NCI-H187 treated with DMSO at 0.1 percent for 48 hours (cell line): Measurements from ENCODE around the gene YPEL2.

Experiments
- DNase-seq: peaks from one replicate; lab custom pipeline; 2025; lab: John Stamatoyannopoulos, UW

Gene YPEL2

DNA sequence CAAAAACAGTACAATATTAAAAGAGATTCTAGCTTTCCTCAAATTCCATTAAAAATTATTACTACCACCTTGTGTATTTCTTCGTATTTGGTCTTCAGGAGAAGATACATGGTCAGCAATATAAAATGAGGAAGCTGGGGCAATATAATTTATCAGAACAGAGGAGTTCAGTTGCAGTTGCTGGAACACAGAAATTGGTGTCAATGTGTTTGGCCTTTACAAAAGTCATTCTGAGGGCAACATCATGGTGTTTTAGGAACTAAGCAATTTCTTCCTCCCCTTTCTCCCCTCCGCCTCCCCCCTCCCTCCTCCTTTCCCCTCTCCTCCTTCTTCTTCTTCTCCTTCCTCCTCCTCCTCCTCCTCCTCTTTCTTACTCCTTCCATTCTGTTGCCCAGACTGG, 102.1 kb downstream of the YPEL2 start:
- DNase-seq: no peak

DNA sequence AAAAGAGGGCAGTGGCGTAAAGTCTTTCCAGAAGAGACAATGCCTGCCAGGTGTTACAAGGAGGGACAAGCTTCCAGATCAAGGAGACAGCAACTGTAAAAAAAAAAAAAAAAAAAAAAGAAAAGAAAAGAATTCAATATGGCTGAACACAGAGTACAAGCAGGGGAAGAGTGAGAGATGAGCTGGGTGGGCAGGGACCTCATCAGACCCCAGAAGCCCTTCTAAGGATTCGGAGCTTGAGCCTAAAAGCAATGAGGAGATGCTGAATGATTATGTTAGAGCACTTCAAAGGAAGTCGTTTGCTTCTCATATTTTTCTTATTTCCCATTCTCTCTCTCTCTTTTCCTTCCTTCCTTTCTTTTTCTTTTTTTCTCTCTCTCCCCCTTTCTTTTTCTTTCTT, 103.0 kb downstream of the YPEL2 start:
- no peak for DNase-seq

DNA sequence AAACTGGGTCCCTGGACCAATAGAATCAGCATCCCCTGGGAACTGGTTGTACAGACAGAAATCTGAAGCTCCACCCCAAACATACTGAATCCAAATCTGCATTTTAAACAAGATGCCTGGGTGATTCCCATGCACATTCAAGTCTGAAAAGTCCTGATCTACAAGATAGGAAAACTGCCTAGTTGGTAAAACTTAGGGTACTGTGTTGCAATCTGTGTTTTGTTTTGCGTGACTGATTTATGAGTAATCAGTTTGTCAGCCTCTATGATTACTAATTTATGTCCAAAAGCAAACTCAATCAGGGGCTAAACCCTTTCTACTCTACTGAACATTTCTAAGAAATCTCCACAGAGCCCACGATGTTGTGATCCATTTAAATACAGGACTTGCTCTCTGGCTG, 103.8 kb downstream of the YPEL2 start:
- no peak for DNase-seq

DNA sequence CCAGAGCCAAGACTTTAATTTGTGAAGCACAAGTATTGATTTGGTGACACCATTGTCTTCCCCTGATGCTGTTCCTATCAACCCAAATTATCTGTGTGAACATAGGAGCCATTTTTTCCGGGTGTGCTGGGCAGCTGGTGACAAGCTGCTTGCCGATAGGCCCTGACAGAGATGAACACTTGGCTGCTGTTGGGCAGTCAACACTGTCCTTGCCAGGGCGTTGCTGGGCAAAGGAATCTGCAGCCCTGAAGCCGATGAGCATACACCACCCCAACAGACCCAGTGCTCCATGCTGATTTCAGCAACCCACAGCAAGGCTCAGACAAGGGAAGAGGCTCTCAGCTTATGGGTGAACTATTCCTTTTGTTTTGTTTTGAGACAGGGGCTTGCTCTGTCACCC, 105.4 kb downstream of the YPEL2 start:
- DNase-seq: no peak

DNA sequence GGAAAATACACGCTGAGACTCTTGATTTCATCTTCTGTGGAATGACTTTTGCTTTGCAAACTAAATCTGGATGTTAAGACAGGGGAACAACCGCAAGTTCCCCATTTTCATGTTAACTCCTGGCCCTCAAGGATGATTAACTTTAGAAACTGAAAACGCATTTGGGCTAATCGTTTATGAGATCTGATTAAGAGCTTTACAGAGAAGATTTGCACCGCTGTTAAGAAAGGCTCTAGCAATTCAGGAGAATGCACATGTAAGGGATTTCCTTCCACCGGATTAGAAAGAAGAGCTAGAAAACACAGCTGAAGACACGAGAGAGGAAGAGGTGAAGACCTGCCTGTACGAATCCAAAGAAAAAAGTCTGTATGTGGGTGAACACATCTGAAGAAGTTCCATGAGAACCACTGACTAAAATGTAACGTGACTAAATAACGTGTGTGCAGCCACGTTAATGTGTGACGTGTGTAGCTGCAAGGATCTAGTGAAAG, 106.4 kb downstream of the YPEL2 start:
- DNase-seq: no peak

DNA sequence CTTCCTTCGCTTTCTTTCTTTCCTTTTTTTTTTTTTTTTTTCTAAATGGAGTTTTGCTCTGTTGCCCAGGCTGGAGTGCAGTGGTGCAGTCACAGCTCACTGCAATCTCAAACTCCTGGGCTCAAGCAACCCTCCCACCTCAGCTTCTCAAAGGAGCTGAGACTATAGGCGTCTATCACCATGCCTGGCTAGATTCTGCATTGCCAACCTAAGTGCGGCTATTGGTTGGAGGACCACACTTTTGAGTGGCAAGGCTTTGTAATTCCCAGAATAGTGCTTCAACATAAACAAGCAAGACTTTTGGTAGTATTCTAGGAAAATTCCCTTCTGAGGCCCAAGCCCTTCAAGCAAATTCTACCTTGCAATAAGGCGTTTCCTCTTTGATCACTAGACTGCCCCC, 107.8 kb downstream of the YPEL2 start:
- no peak for DNase-seq

DNA sequence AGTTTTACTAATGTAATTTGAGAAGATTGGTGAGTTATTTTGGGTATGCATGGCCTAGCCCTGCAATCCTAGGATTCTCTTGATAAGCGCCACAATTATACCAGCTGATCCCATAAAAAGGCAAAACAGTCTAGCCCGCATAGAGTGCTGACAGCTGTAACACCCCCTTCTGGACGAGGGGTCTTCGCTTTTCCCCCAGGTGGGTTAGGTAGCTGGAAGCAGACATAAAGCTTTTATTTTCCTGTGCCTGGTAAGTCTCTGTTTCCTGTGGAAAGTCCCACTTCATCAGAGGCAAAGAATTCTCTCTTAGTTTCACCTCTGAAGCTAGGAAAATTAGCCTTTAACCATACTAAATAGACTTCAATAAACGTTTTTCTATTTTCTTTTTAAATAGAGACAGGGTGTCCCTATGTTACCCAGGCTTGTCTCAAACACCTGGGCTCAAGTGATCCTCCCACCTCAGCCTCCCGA, 108.3 kb downstream of the YPEL2 start:
- DNase-seq: no peak

DNA sequence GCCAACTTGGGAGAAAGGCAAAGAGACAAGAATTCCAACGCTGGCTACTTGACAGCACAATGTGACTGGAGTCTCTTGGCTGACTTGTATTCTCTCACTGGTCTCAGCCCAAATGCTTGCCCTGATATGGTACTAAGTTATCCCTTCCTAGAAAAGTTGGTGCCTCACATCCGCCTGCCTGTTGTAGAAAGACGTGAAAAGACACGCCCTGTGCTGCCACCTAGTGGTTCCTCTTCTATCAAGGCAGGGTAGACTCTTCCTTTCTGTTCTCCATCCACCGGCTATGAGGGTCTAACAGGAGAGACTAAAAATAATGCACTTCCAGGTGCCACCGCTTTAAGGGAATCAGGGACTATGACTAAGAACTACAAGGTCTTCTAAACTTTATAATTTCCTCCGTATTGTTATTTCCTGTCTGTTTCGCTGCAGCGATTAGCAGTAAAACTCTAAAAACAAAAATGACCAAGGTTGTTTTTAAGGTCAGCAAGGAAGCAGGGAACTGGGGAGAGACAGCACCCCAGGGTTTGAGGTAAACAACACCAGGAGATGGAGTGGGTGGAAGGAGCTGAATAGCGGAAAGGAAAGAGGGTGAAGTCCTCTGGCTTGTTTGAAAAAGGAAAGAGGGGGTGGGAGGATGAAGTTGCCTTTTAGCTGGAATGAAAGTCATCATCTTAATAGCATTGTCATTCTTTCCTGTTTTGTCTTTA, 109.5 kb downstream of the YPEL2 start:
- DNase-seq: peak; percentile 72

DNA sequence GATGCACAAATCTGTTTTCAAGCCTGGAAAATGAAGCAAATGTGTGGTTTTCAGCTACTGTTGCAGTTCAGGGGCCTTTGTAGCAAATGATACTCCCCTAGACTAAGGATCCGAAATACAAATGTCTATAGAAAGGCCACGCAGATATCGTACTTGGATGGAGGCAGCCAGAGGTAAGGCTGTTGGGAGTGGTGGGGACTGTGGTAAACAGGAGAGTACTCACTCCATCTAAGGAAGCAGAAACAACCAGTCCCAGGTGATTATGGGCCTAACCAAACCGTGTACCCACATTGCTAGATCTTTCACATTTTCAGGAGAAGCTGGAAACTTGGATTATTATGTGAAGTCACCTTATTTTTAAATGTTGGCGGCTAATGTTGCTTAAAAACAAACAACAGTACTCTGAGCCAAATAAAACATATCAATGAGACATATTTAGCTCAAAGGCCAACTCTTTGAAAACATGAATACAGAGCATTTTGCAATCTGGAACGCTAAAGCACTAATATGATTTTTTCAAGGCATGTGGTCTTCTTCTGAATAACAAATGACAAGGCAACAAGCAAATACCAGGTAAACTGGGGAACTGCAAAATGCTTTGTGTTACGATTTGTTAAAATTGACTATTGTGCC, 110.1 kb downstream of the YPEL2 start:
- no peak for DNase-seq

DNA sequence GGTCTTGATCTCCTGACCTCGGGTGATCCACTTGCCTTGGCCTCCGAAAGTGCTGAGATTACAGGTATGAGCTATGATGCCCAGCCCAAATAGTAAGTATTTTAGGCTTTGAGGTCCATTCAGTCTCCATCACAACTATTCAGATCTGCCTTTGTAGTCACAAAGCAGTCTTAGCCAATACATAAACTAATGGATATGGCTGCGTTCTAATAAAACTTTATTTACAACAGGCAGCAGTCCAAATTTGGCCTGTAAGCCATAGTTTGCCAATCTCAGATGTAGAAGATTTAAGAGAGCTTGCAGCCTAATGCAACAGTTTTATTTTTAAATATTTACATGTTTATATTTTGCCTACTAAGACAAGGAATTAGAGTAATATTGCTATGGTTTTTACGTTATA, 111.7 kb downstream of the YPEL2 start:
- DNase-seq: no peak
